CD14-positive monocyte (primary cell): ENCODE results near the gene WDR7. TPM values are rescaled to one million over a fixed set of nuclear protein-coding genes. Genes with fewer than 3 reads are reported as not detected.

Experiments
- DNase-seq, 3 donors: peaks; one replicate each; pipeline ENCODE4 v3.0.0-alpha.2; 2011 to 2022
- H2AFZ ChIP-seq: 2 replicates; pipeline ENCODE4 v1.6.0; 2012; ENCODE audit warnings: mild to moderate bottlenecking, low read depth, low read length, inconsistent platforms; ENCODE audit not compliant: insufficient read depth, poor library complexity, severe bottlenecking
- H3K27ac ChIP-seq, 2 donors: 1 replicate in 1 of 2; 2 replicates in 1 of 2; pipeline ENCODE4 v1.5.1; 2012 to 2013; ENCODE audit warnings: low read length in 2 of 2, control low read depth in 1 of 2, inconsistent platforms in 1 of 2, low read depth in 1 of 2, mild to moderate bottlenecking in 1 of 2
- H3K27me3 ChIP-seq, 2 donors: one replicate each; pipeline versions ENCODE4 v1.6.0 to v1.6.1; 2011 to 2013; ENCODE audit warnings: low read length in 2 of 2; ENCODE audit not compliant: control insufficient read depth in 2 of 2, insufficient read depth in 2 of 2
- H3K36me3 ChIP-seq, 2 donors: replicated peaks in 1 of 2; 1 replicate in 1 of 2; 2 replicates in 1 of 2; pipeline versions ENCODE4 v1.5.1 to v1.6.1; 2012 to 2013; ENCODE audit warnings: low read length in 2 of 2, control low read depth in 1 of 2, inconsistent platforms in 1 of 2, mild to moderate bottlenecking in 1 of 2; ENCODE audit not compliant: insufficient read depth in 2 of 2, control insufficient read depth in 1 of 2
- H3K4me1 ChIP-seq, 2 donors: 1 replicate in 1 of 2; 2 replicates in 1 of 2; pipeline versions ENCODE4 v1.5.1 to v1.6.1; 2012 to 2013; ENCODE audit warnings: low read length in 2 of 2, control low read depth in 1 of 2, inconsistent platforms in 1 of 2, mild to moderate bottlenecking in 1 of 2, moderate library complexity in 1 of 2; ENCODE audit not compliant: insufficient read depth in 2 of 2, control insufficient read depth in 1 of 2
- H3K4me2 ChIP-seq: replicated peaks from 2 replicates; pipeline ENCODE3; 2012; ENCODE audit warnings: low read length, moderate library complexity, mild to moderate bottlenecking; ENCODE audit not compliant: poor library complexity, severe bottlenecking; ENCODE audit errors: extremely low read depth
- H3K4me3 ChIP-seq, 3 experiments: fragments of 200-600 bp in 1 of 3; sonication (generic) in 1 of 3; replicated peaks in 1 of 3; 1 replicate in 2 of 3; 2 replicates in 1 of 3; pipeline ENCODE4 v1.5.1; 2011 to 2013; ENCODE audit warnings: low read length in 3 of 3, mild to moderate bottlenecking in 3 of 3, control low read depth in 2 of 3, low read depth in 2 of 3, inconsistent platforms in 1 of 3, moderate library complexity in 1 of 3
- H3K79me2 ChIP-seq: 2 replicates; pipeline ENCODE4 v1.6.0; 2012; ENCODE audit warnings: mild to moderate bottlenecking, control low read depth, inconsistent platforms, low read length, moderate library complexity; ENCODE audit not compliant: insufficient read depth
- H3K9ac ChIP-seq: 2 replicates; pipeline ENCODE4 v1.6.0; 2017; ENCODE audit warnings: low read length, mild to moderate bottlenecking; ENCODE audit not compliant: insufficient read depth, poor library complexity, severe bottlenecking
- H3K9me3 ChIP-seq, 2 donors: replicated peaks in 1 of 2; 1 replicate in 1 of 2; 2 replicates in 1 of 2; pipeline versions ENCODE4 v1.5.1 to v1.6.1; 2012 to 2013; ENCODE audit warnings: low read length in 2 of 2, control low read depth in 1 of 2; ENCODE audit not compliant: control insufficient read depth in 1 of 2, insufficient read depth in 1 of 2
- H4K20me1 ChIP-seq: 2 replicates; pipeline ENCODE4 v1.6.0; 2012; ENCODE audit warnings: mild to moderate bottlenecking, low read length, control low read depth, moderate library complexity; ENCODE audit not compliant: insufficient read depth
- H3K27ac Mint-ChIP-seq, 7 donors: one replicate each; pipeline ENCODE4 v1.8.0; 2020; ENCODE audit warnings: mild to moderate bottlenecking in 7 of 7, mixed read lengths in 7 of 7, moderate library complexity in 6 of 7, inconsistent platforms in 2 of 7
- H3K27me3 Mint-ChIP-seq, 3 donors: one replicate each; pipeline ENCODE4 v1.8.0; 2021 to 2022; ENCODE audit warnings: low read depth in 3 of 3, mild to moderate bottlenecking in 3 of 3, mixed read lengths in 3 of 3, moderate library complexity in 3 of 3, inconsistent platforms in 1 of 3
- H3K36me3 Mint-ChIP-seq, 2 donors: one replicate each; pipeline ENCODE4 v1.8.0; 2020; ENCODE audit warnings: mixed read lengths in 2 of 2, inconsistent platforms in 1 of 2, mild to moderate bottlenecking in 1 of 2
- H3K4me1 Mint-ChIP-seq: one replicate; pipeline ENCODE4 v1.8.0; 2020; ENCODE audit warnings: mild to moderate bottlenecking, mixed read lengths
- H3K4me3 Mint-ChIP-seq, 2 donors: one replicate each; pipeline ENCODE4 v1.8.0; 2020; ENCODE audit warnings: mild to moderate bottlenecking in 2 of 2, mixed read lengths in 2 of 2, moderate library complexity in 1 of 2
- H3K9me3 Mint-ChIP-seq, 7 donors: one replicate each; pipeline ENCODE4 v1.8.0; 2020 to 2022; ENCODE audit warnings: mixed read lengths in 7 of 7, mild to moderate bottlenecking in 6 of 7, moderate library complexity in 6 of 7, inconsistent platforms in 2 of 7
- CTCF ChIP-seq: fragments of 200-600 bp; IDR thresholded peaks from one replicate; pipeline ENCODE4 v1.8.0; 2022; ENCODE audit warnings: antibody characterized with exemption, mild to moderate bottlenecking
- WGBS: methylation state at CpG from one replicate; pipeline ENCODE4 v1.1.5; 2013; ENCODE audit warnings: missing lambda C conversion rate; ENCODE audit not compliant: insufficient coverage; 5-methylcytosine and 5-hydroxymethylcytosine counted together
- intact Hi-C, 2 donors: fragments of 100-400 bp; cut with micrococcal nuclease; formaldehyde crosslinking; loops; one replicate each; pipeline versions ENCODE4 v1.15.0 to v1.15.1; 2023
- polyA plus RNA-seq, 3 donors: library from polyadenylated mRNA; depleted of rRNA in 1 of 3; unstranded in 2 of 3; stranded (reverse) in 1 of 3; fragments of 300-500 nt in 2 of 3; fragments of >200 nt in 1 of 3; fragmentation: Illumina TruSeq in 2 of 3; gene quantifications; 1 replicate in 2 of 3; 2 replicates in 1 of 3; pipeline ENCODE4 v1.2.3, GENCODE V29; 2012 to 2021

Gene WDR7
- polyA plus RNA-seq, 3 donors, result 9.1 to 23.6 (median 9.5) TPM

- Mint-ChIP-seq H3K27ac (no peak overlapping the region), H3K27me3 (no peaks in the 10 kb centered on the region)
- H3K4me1 ChIP-seq, result no peaks in the 10 kb centered on the region
Observed at GRCh38 chr18:56678836-56679565, 27.8 kb downstream of the WDR7 start.

GRCh38 chr18:56684277-56684676, 33.1 kb downstream of the WDR7 start:
- DNase-seq, result no peak
- WGBS, result 97% methylated on average over 3 of the region's 3 CpGs
- H3K27ac Mint-ChIP-seq, result no peak overlapping the region
- intact Hi-C loops, result no loop called here
- Histone ChIP-seq H3K4me1 (no peaks in the 10 kb centered on the region), H3K27me3 (no peaks in the 10 kb centered on the region), H4K20me1 (no peaks in the 10 kb centered on the region), H3K4me3 (no peak overlapping the region), H3K27ac (no peak overlapping the region), H3K4me2 (no peak overlapping the region), H3K36me3 (peaks cover 44 to 78% of the 10 kb centered on the region in 2 donors), H3K9ac (no peak overlapping the region), H3K79me2 (no peaks in the 10 kb centered on the region), H3K9me3 (no peaks in the 10 kb centered on the region), H2AFZ (no peak overlapping the region)
- H3K4me1 Mint-ChIP-seq, result no peaks in the 10 kb centered on the region
- no peaks in the 10 kb centered on the region for H3K9me3 Mint-ChIP-seq
- peaks cover 58 to 68% of the 10 kb centered on the region in 2 donors for H3K36me3 Mint-ChIP-seq
- no peak for TF ChIP-seq CTCF
- H3K27me3 Mint-ChIP-seq, result no peaks in the 10 kb centered on the region
- H3K4me3 Mint-ChIP-seq, result no peak overlapping the region

More at GRCh38 chr18:56678836-56679565, 27.8 kb downstream of the WDR7 start:
- no peak overlapping the region for H3K27ac ChIP-seq
- peaks cover 21 to 59% of the 10 kb centered on the region in 2 donors for H3K36me3 ChIP-seq
- TF ChIP-seq CTCF, result no peak
- no peak overlapping the region for H3K9ac ChIP-seq
- intact Hi-C loops, result no loop called here
- peaks cover 44 to 56% of the 10 kb centered on the region in 2 donors for H3K36me3 Mint-ChIP-seq
- H4K20me1 ChIP-seq, result no peaks in the 10 kb centered on the region
- H3K9me3 Mint-ChIP-seq, result peaks cover 0 to 5% (median 1%) of the 10 kb centered on the region in 7 donors
- H3K79me2 ChIP-seq, result peaks cover 3% of the 10 kb centered on the region
- DNase-seq, result no peak
- H3K9me3 ChIP-seq, result no peaks in the 10 kb centered on the region
- H3K4me3 Mint-ChIP-seq, result no peak overlapping the region
- no peak overlapping the region for H3K4me2 ChIP-seq
- no peaks in the 10 kb centered on the region for H3K27me3 ChIP-seq
- no CpG with 5 or more reads among the region's 4 CpGs for WGBS
- no peaks in the 10 kb centered on the region for H3K4me1 Mint-ChIP-seq
- H2AFZ ChIP-seq, result no peak overlapping the region
- H3K4me3 ChIP-seq, result no peak overlapping the region
